SH-SY5Y (cell line): Measurements from ENCODE around the gene DNAJC8.

ENCODE experiments used
- GATA2 ChIP-seq: IDR thresholded peaks from 2 replicates; pipeline ENCODE4 v1.6.1; 2011; ENCODE audit warnings: mild to moderate bottlenecking, low read depth, low read length
- GATA3 ChIP-seq: IDR thresholded peaks from 2 replicates; pipeline ENCODE4 v1.6.1; 2011; ENCODE audit warnings: low read depth, mild to moderate bottlenecking, low read length, moderate library complexity

DNA sequence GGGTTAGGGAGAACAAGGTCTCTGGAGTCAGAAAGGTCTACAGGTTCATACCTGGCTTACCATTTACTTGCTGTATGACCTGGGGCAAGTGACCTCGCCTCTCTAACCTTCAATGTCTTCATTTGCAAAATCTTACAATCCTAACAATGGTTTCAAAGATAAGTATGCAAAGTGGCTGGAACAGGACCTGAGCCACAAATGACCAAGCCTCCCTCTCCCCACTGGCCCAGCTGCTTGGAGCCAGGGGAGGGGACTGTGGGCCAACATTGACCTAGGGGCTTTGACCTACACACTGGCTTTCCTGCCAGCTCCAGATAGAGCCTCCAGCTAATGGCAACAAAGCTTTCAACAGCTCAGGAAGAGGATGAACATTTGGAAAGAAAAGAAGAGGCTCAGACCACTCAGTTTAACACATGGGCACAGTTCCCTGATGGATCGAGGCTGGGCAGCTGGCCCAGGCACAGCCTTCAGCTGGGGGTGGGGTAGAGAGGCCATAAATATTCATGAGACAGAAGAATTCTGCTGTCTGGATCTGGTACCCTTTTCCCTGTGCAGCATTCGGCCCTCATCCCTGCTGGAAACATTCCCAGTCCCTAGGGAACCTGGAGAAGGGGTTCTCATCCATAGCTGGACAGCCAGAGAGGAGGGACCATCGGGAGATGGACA is 69.2 kb downstream of the DNAJC8 start:
- no peak for TF ChIP-seq GATA2
- TF ChIP-seq GATA3 = no peak
